HUES48 (cell line): ENCODE measurements around the gene FPGS.
"Not testable (repeated sequence)": the region's sequence is repeated elsewhere in the genome, so short reads cannot be mapped to it uniquely, and the experiment has no call there.

Source experiments
- H3K27ac ChIP-seq: one replicate; pipeline ENCODE4 v1.7.0; 2013; ENCODE audit warnings: low read depth, low read length, inconsistent platforms
- H3K27me3 ChIP-seq: 2 replicates; pipeline ENCODE4 v1.6.1; 2013; ENCODE audit warnings: mild to moderate bottlenecking, low read length; ENCODE audit not compliant: control insufficient read depth, insufficient read depth
- H3K36me3 ChIP-seq: 2 replicates; pipeline ENCODE4 v1.6.1; 2013; ENCODE audit warnings: low read length; ENCODE audit not compliant: control insufficient read depth, insufficient read depth
- H3K4me1 ChIP-seq: 2 replicates; pipeline ENCODE4 v1.6.1; 2013; ENCODE audit warnings: mild to moderate bottlenecking, low read length; ENCODE audit not compliant: control insufficient read depth, insufficient read depth
- H3K4me3 ChIP-seq: 2 replicates; pipeline ENCODE4 v1.5.1; 2013; ENCODE audit warnings: mild to moderate bottlenecking, low read depth, low read length
- H3K9ac ChIP-seq: 2 replicates; pipeline ENCODE4 v1.6.1; 2013; ENCODE audit warnings: mild to moderate bottlenecking, low read depth, low read length, moderate library complexity
- H3K9me3 ChIP-seq: 2 replicates; pipeline ENCODE4 v1.6.1; 2013; ENCODE audit warnings: low read length; ENCODE audit not compliant: control insufficient read depth, insufficient read depth

Gene FPGS

GRCh38 chr9:127828262-127829031, 25.8 kb downstream of the FPGS start:
- Histone ChIP-seq H3K4me3 (peak overlapping the region; percentile 51), H3K27me3 (peaks cover 17% of the 10 kb centered on the region), H3K9me3 (no peaks in the 10 kb centered on the region), H3K27ac (peak overlapping the region; percentile 45), H3K4me1 (peaks cover 14% of the 10 kb centered on the region), H3K9ac (peak overlapping the region; percentile 27; the same call in 1 of the 2 replicates), H3K36me3 (no peaks in the 10 kb centered on the region)

GRCh38 chr9:127829205-127829906, 26.7 kb downstream of the FPGS start:
- H3K9ac ChIP-seq, result no peak overlapping the region
- no peak overlapping the region for H3K27ac ChIP-seq
- H3K4me3 ChIP-seq, result no peak overlapping the region
- H3K9me3 ChIP-seq, result no peaks in the 10 kb centered on the region
- peaks cover 17% of the 10 kb centered on the region for H3K27me3 ChIP-seq
- H3K36me3 ChIP-seq, result no peaks in the 10 kb centered on the region
- H3K4me1 ChIP-seq, result peaks cover 14% of the 10 kb centered on the region

- peaks cover 8% of the 10 kb centered on the region for H3K4me1 ChIP-seq
- no peak overlapping the region for H3K9ac ChIP-seq
- no peaks in the 10 kb centered on the region for H3K9me3 ChIP-seq
- H3K4me3 ChIP-seq, result no peak overlapping the region
- H3K27me3 ChIP-seq, result peaks cover 3% of the 10 kb centered on the region; the same call in 1 of the 2 replicates
- no peaks in the 10 kb centered on the region for H3K36me3 ChIP-seq
- no peak overlapping the region for H3K27ac ChIP-seq
Observed at GRCh38 chr9:127832248-127832647, 29.6 kb downstream of the FPGS start.

GRCh38 chr9:127833555-127833954, 30.9 kb downstream of the FPGS start:
- no peaks in the 10 kb centered on the region for H3K36me3 ChIP-seq
- no peaks in the 10 kb centered on the region for H3K9me3 ChIP-seq
- H3K27ac ChIP-seq, result no peak overlapping the region
- H3K9ac ChIP-seq, result no peak overlapping the region
- no peak overlapping the region for H3K4me3 ChIP-seq
- H3K4me1 ChIP-seq, result peaks cover 8% of the 10 kb centered on the region
- H3K27me3 ChIP-seq, result no peaks in the 10 kb centered on the region

GRCh38 chr9:127835991-127836516, 33.4 kb downstream of the FPGS start:
- Histone ChIP-seq H3K4me3 (no peak overlapping the region), H3K4me1 (no peaks in the 10 kb centered on the region; the same call in 1 of the 2 replicates), H3K27me3 (no peaks in the 10 kb centered on the region), H3K9me3 (no peaks in the 10 kb centered on the region), H3K9ac (no peak overlapping the region), H3K36me3 (no peaks in the 10 kb centered on the region), H3K27ac (peak overlapping the region; percentile 12)

- not testable (repeated sequence) for H3K9ac ChIP-seq
Observed at GRCh38 chr9:127836561-127836960, 33.9 kb downstream of the FPGS start.

GRCh38 chr9:127837346-127837745, 34.7 kb downstream of the FPGS start:
- no peak overlapping the region for H3K4me3 ChIP-seq
- no peak overlapping the region for H3K9ac ChIP-seq
- no peaks in the 10 kb centered on the region for H3K9me3 ChIP-seq
- no peak overlapping the region for H3K27ac ChIP-seq
- H3K4me1 ChIP-seq, result no peaks in the 10 kb centered on the region; the same call in 1 of the 2 replicates
- no peaks in the 10 kb centered on the region for H3K36me3 ChIP-seq
- no peaks in the 10 kb centered on the region for H3K27me3 ChIP-seq

More at GRCh38 chr9:127836561-127836960, 33.9 kb downstream of the FPGS start:
- not testable (repeated sequence) for H3K9me3 ChIP-seq, H3K4me1 ChIP-seq, H3K27ac ChIP-seq, H3K36me3 ChIP-seq, H3K27me3 ChIP-seq, H3K4me3 ChIP-seq

GRCh38 chr9:127838375-127839078, 35.8 kb downstream of the FPGS start:
- no peaks in the 10 kb centered on the region for H3K36me3 ChIP-seq
- no peak overlapping the region for H3K27ac ChIP-seq
- H3K9me3 ChIP-seq, result no peaks in the 10 kb centered on the region
- H3K4me3 ChIP-seq, result no peak overlapping the region
- H3K9ac ChIP-seq, result no peak overlapping the region
- H3K4me1 ChIP-seq, result no peaks in the 10 kb centered on the region; the same call in 1 of the 2 replicates
- no peaks in the 10 kb centered on the region for H3K27me3 ChIP-seq

- Histone ChIP-seq H3K9me3 (no peaks in the 10 kb centered on the region), H3K4me1 (peaks cover 10% of the 10 kb centered on the region), H3K27me3 (no peaks in the 10 kb centered on the region), H3K27ac (no peak overlapping the region), H3K9ac (no peak overlapping the region), H3K36me3 (no peaks in the 10 kb centered on the region), H3K4me3 (no peak overlapping the region)
Observed at GRCh38 chr9:127841087-127841835, 38.6 kb downstream of the FPGS start.

- peaks cover 10% of the 10 kb centered on the region for H3K4me1 ChIP-seq
- H3K36me3 ChIP-seq, result no peaks in the 10 kb centered on the region
- no peaks in the 10 kb centered on the region for H3K27me3 ChIP-seq
- no peak overlapping the region for H3K27ac ChIP-seq
- no peak overlapping the region for H3K9ac ChIP-seq
- H3K9me3 ChIP-seq, result no peaks in the 10 kb centered on the region
- no peak overlapping the region for H3K4me3 ChIP-seq
Observed at GRCh38 chr9:127844821-127845359, 42.2 kb downstream of the FPGS start.
